GM13976 (cell line): ENCODE results near the gene ZNF445.
"Not testable (repeated sequence)": the region's sequence is repeated elsewhere in the genome, so short reads cannot be mapped to it uniquely, and the experiment has no call there.

Experiments used
- DNase-seq: peaks from one replicate; pipeline ENCODE4 v3.0.0; 2012; ENCODE audit warnings: low spot score
- in situ Hi-C: fragments of 300-500 bp; cut with MboI; formaldehyde crosslinking; loops from one replicate; pipeline ENCODE4 v1.12.0; 2022; ENCODE audit warnings: low sequenced_read_pairs, mixed read lengths, inconsistent platforms; ENCODE audit not compliant: unreplicated experiment
- TF ChIP-seq, protein P1 (sequence below): IDR thresholded peaks from 2 replicates; pipeline ENCODE4 v1.5.1; 2012; ENCODE audit warnings: borderline replicate concordance, mild to moderate bottlenecking; ENCODE audit not compliant: insufficient read depth; ENCODE audit errors: extremely low read depth, missing control alignments, control extremely low read depth

The ZNF445 gene

GRCh38 chr3:44467241-44467640 is 10.2 kb downstream of the ZNF445 start:
- in situ Hi-C loops: no loop called here
- TF ChIP-seq, protein P1, sequence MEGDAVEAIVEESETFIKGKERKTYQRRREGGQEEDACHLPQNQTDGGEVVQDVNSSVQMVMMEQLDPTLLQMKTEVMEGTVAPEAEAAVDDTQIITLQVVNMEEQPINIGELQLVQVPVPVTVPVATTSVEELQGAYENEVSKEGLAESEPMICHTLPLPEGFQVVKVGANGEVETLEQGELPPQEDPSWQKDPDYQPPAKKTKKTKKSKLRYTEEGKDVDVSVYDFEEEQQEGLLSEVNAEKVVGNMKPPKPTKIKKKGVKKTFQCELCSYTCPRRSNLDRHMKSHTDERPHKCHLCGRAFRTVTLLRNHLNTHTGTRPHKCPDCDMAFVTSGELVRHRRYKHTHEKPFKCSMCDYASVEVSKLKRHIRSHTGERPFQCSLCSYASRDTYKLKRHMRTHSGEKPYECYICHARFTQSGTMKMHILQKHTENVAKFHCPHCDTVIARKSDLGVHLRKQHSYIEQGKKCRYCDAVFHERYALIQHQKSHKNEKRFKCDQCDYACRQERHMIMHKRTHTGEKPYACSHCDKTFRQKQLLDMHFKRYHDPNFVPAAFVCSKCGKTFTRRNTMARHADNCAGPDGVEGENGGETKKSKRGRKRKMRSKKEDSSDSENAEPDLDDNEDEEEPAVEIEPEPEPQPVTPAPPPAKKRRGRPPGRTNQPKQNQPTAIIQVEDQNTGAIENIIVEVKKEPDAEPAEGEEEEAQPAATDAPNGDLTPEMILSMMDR: no peak
- no peak for DNase-seq

GRCh38 chr3:44464920-44465319 is 12.6 kb downstream of the ZNF445 start:
- DNase-seq: not testable (repeated sequence)

GRCh38 chr3:44464509-44464908 is 13.0 kb downstream of the ZNF445 start:
- in situ Hi-C loops: no loop called here
- TF ChIP-seq, protein P1: no peak
- no peak for DNase-seq

More at GRCh38 chr3:44464920-44465319, 12.6 kb downstream of the ZNF445 start:
- in situ Hi-C loops: not testable (repeated sequence)

GRCh38 chr3:44460050-44460449 is 17.4 kb downstream of the ZNF445 start:
- in situ Hi-C loops, DNase-seq: not testable (repeated sequence)

DNA sequence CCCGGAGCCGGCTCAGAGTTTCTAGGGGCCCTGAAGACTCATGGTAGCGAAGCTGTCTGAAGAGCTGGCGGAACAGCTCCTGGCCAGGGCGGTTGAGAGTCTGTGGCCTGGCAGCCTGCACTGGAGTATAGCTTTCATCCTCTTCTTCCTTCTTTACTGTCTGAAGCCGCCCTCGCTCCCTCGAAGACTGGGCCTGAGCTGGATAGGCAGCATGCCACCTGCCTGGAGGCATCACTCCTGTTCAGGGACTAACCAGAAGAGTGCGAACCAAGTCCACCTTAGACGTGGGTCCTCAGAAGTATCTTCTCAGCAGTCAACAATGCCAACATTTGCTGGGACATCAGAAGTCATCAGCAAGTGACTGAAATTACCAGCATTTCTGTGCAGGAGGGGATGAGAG is 22.2 kb downstream of the ZNF445 start:
- TF ChIP-seq, protein P1: no peak
- in situ Hi-C loops: no loop called here
- no peak for DNase-seq

DNA sequence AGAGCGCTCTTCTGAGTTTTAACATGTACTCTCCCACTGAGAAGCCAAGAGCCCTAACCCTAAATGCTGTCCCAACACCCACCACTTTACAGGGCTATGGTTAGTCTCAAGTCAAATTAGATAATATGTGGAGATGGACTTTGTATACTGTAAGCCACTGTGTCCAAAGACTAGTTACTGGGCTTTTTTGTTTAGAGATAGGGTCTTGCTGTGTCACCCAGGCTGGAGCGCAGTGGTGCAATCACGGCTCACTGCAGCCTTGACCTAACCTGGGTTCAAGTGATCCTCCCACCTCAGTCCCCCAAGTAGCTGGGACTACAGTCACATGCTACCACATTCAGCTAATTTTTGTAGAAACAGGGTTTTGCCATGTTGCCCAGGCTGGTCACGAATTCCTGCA is 23.2 kb downstream of the ZNF445 start:
- in situ Hi-C loops: no loop called here
- TF ChIP-seq, protein P1: no peak
- no peak for DNase-seq

GRCh38 chr3:44451441-44451840 is 26.0 kb downstream of the ZNF445 start:
- in situ Hi-C loops: no loop called here
- DNase-seq: no peak
- TF ChIP-seq, protein P1: no peak

DNA sequence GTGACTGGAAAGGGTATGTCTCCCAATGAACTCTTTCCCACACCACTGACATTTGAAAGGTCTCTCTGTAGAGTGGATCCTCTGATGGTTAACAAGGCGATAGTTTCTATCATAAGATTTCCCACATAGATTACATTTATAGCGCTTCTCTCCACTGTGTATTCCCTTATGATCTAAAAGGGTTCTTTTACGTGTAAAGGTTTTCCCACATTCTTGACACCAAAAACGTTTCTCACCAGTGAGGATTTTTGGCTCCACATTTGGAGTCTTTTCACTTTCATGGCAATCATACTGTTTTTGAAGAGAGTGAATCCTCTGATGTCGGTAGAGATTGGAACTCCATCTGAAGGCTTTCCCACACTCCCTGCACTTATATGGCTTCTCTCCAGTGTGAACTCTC is 30.5 kb downstream of the ZNF445 start:
- TF ChIP-seq, protein P1: no peak
- no peak for DNase-seq
- in situ Hi-C loops: no loop called here
